BLaER1 (cell line): ENCODE data around the gene TJP3.

Source experiments
- H3K27ac ChIP-seq: shearing (Covaris generic); formaldehyde crosslinking; 2 replicates; pipeline ENCODE4 v1.8.1; 2022
- H3K27me3 ChIP-seq: shearing (Covaris generic); formaldehyde crosslinking; 2 replicates; pipeline ENCODE4 v1.8.1; 2022
- H3K36me3 ChIP-seq: shearing (Covaris generic); formaldehyde crosslinking; 2 replicates; pipeline ENCODE4 v1.8.1; 2022
- H3K4me1 ChIP-seq: shearing (Covaris generic); formaldehyde crosslinking; 2 replicates; pipeline ENCODE4 v1.8.1; 2022
- H3K4me2 ChIP-seq: shearing (Covaris generic); formaldehyde crosslinking; 2 replicates; pipeline ENCODE4 v1.8.1; 2022
- H3K4me3 ChIP-seq: shearing (Covaris generic); formaldehyde crosslinking; 2 replicates; pipeline ENCODE4 v1.8.1; 2022
- H3K9ac ChIP-seq: shearing (Covaris generic); formaldehyde crosslinking; 2 replicates; pipeline ENCODE4 v1.8.1; 2022
- H3K9me3 ChIP-seq: shearing (Covaris generic); formaldehyde crosslinking; 2 replicates; pipeline ENCODE4 v1.8.1; 2022
- H4K20me1 ChIP-seq: shearing (Covaris generic); formaldehyde crosslinking; 2 replicates; pipeline ENCODE4 v1.8.1; 2022
- Cebpa-rat ChIP-seq: shearing (Covaris generic); IDR thresholded peaks from 2 replicates; pipeline ENCODE4 v1.8.1; 2022

Gene TJP3, protein sequence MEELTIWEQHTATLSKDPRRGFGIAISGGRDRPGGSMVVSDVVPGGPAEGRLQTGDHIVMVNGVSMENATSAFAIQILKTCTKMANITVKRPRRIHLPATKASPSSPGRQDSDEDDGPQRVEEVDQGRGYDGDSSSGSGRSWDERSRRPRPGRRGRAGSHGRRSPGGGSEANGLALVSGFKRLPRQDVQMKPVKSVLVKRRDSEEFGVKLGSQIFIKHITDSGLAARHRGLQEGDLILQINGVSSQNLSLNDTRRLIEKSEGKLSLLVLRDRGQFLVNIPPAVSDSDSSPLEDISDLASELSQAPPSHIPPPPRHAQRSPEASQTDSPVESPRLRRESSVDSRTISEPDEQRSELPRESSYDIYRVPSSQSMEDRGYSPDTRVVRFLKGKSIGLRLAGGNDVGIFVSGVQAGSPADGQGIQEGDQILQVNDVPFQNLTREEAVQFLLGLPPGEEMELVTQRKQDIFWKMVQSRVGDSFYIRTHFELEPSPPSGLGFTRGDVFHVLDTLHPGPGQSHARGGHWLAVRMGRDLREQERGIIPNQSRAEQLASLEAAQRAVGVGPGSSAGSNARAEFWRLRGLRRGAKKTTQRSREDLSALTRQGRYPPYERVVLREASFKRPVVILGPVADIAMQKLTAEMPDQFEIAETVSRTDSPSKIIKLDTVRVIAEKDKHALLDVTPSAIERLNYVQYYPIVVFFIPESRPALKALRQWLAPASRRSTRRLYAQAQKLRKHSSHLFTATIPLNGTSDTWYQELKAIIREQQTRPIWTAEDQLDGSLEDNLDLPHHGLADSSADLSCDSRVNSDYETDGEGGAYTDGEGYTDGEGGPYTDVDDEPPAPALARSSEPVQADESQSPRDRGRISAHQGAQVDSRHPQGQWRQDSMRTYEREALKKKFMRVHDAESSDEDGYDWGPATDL

DNA sequence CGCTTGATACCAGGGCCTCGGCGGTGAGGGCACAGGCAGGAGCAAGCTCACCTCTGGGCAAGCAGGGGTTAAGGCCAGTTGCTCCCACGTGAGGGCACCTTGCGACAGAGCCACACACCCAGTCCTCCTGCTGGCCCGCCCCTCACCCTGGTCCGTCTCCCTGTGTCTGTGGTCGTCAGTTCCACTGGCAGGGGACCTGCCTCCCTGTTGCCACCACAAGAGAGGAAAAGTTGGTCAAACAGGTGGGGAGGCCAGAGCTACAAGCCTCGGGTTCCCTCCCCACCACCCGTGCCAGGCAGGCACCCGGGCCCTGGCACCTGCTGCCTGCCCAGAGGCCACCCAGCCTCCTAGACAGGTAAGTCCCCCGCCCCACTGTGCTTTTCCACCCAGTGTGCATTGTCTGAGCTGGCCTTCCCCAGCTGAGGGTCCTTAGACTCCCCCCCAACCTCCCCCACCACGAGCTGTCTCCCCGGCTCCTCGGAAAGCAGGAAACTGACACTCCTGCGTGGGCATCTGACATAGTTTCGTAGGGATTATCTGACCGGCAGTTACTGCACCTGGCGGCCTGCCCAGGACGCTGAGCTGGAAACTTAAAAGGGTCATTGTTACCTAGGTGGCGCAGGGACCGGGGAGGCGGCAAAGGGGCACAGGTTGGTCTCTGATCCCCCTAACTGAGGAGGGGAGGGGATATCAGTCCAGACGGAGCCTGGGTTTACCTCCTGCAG lies at the start of gene TJP3:
Gene TJP3, plus strand, starts transcription at position 178 of the 725 bp plus-strand sequence. CDS start 20,049 bp downstream, outside the sequence.
- H3K9ac ChIP-seq = no peak within 1 kb of the TSS
- H3K36me3 ChIP-seq = no peaks in the 10 kb centered on the region
- H3K4me1 ChIP-seq = peaks cover 6% of the 10 kb centered on the region
- H3K9me3 ChIP-seq = no peaks in the 10 kb centered on the region
- H4K20me1 ChIP-seq = no peaks in the 10 kb centered on the region
- TF ChIP-seq Cebpa-rat = no peak
- no peak within 1 kb of the TSS for H3K4me2 ChIP-seq
- H3K4me3 ChIP-seq = no peak within 1 kb of the TSS
- no peaks in the 10 kb centered on the region for H3K27me3 ChIP-seq
- H3K27ac ChIP-seq = no peak within 1 kb of the TSS

DNA sequence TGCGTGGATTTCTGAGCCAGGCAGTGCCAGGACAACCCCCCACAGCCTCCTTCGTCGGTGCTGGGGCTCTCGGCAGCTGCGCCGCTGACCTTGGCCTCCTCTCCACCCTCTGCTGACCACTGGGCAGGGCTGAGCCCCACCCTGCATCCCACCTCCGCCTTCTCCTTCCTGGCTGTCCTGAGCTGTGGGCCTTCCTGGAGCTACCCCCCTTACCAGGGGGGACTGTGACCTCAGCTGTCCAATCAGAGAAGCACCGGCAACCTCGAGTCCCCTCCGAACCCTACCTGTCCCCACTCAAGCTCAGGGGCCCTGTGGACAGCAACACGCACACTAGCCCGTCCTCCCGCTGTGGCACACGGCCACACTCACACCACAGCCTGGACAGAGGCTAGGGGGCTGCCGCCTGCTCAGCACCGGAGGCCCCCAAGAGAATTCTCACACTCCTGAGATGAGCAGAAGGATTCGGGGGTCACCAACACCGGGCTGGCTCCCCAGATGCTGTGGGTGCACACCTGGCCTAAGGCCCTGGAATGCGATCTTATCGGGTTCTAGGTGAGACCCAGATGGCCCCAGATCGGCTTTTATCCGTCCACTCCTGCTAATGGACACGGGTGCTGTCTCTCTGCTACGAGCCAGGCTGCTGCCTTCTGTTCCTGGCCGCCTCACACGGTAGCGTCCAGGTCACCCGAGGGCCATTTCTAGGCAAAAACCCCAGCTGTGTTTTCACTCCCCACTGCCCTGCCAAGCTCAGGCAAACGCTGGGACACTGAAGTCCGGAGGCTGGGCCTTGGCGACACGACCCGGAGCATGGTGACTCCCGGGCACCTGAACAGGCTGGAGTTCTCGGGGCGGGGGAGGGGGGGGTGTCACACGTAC lies 49.1 kb upstream of the TJP3 start:
- no peak overlapping the region for H3K4me2 ChIP-seq
- no peak for TF ChIP-seq Cebpa-rat
- H3K4me1 ChIP-seq = peaks cover 54% of the 10 kb centered on the region
- peak overlapping the region; percentile 52 for H3K27ac ChIP-seq
- H3K36me3 ChIP-seq = peaks cover 74% of the 10 kb centered on the region
- H3K27me3 ChIP-seq = no peaks in the 10 kb centered on the region
- H3K9ac ChIP-seq = no peak overlapping the region
- H3K9me3 ChIP-seq = peaks cover 6% of the 10 kb centered on the region; the same call in 1 of the 2 replicates
- H4K20me1 ChIP-seq = peaks cover 38% of the 10 kb centered on the region
- no peak overlapping the region for H3K4me3 ChIP-seq

DNA sequence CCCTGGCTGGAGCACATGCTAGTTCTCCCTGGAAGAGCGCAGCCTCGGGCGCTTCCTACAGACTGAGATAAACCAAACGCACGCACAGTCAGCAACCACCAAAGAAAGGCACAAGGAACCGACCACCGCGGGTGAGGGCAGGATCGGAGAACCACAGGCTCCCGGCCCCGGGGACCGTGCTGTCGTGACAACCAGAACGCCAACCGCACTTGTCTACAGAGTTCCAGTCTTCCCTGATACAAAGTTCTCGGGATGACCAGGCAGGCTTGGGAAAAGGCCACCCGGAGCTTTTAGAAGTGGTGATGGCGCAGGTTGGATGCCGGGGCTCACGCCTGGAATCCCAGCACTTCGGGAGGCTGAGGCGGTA lies 48.5 kb upstream of the TJP3 start:
- no peak overlapping the region for H3K27ac ChIP-seq
- H3K36me3 ChIP-seq = peaks cover 78% of the 10 kb centered on the region
- no peaks in the 10 kb centered on the region for H3K27me3 ChIP-seq
- TF ChIP-seq Cebpa-rat = no peak
- H3K9me3 ChIP-seq = peaks cover 6% of the 10 kb centered on the region; the same call in 1 of the 2 replicates
- peaks cover 50% of the 10 kb centered on the region for H3K4me1 ChIP-seq
- H4K20me1 ChIP-seq = peaks cover 44% of the 10 kb centered on the region
- H3K9ac ChIP-seq = no peak overlapping the region
- H3K4me3 ChIP-seq = no peak overlapping the region
- H3K4me2 ChIP-seq = no peak overlapping the region

DNA sequence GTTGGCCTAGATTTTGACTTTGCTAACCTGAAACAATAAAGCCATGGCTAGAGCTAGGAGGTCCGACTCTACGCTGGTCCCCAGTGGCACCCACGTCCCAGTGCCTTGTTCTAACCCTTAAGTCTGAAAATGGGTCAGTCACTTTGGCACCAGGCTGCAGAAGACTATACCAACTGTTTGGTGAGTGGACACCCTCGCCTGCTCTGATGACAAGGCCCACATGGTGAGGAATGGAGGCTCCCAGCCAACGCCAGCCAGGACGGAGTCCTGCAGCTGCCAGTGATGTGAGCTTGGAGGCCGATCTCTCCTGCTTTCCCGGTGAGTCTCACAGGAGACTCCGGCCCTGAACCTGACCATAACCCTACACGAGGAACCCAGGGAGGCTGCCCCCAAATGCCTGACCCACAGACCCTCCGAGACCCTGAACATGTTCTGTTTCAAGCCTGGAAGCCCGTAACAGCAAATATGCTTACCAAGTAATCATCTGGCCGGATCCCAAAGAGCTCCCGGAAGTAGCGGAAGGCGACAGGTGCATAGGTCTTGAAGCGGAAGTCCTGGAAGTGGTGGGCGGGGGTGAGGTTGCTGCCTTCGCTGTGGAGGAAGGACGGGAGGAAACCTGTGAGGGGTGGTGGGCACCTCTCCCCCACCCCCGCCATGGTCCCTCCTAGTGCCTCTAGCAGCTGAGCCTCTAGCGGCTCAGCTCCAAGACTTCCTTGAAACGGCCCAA lies 47.5 kb upstream of the TJP3 start:
- Histone ChIP-seq H3K27me3 (no peaks in the 10 kb centered on the region), H4K20me1 (peaks cover 50% of the 10 kb centered on the region), H3K36me3 (peaks cover 85% of the 10 kb centered on the region), H3K4me1 (peaks cover 50% of the 10 kb centered on the region), H3K9ac (no peak overlapping the region), H3K27ac (no peak overlapping the region), H3K4me3 (no peak overlapping the region), H3K9me3 (peaks cover 6% of the 10 kb centered on the region; the same call in 1 of the 2 replicates), H3K4me2 (no peak overlapping the region)
- no peak for TF ChIP-seq Cebpa-rat

DNA sequence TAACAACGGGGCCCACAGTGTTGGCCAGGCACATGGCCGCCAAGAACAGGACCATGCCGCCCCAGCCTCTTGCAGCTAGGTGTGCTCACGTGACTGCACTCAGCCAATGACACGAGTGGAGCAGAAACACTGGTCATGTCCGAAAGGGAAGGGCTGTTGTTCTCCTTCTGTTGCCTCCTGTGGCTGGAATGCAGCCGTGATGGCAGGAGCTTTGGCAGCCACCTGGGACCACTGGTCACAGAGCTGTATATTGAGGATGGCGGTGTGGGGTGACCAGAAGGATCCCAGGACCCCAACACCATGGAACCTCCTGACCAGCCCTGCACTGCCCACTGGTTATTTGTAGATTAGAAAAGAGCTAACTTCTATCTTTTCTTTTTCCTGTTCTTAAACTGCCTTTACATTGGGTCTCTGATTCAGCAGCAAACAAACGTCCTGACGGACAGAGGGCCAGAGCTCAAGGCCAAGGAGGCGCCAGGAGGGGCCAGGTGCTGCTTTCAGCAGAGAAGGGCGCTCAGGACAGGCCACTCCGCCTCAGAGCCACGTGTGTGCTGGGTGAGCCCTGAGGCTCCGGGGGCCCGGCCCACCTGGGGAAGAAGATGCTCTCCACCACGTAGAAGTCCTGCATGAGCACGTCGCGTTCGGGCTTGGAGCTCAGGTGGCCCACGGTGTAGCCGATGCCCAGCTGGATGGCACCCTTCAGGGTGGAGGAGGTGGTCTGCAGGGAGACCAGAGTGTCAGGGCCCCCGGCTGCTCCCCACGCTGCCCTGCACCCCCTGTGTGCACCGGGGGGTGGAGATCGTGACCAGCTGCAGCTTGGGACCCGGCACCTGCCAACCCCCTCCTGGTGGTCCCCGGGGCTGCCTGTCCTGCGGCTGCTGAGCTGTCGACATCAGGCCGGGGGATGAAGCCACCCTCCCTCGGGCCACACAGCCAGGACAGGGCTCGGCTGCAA lies 46.6 kb upstream of the TJP3 start:
- H3K36me3 ChIP-seq = peaks cover 85% of the 10 kb centered on the region

DNA sequence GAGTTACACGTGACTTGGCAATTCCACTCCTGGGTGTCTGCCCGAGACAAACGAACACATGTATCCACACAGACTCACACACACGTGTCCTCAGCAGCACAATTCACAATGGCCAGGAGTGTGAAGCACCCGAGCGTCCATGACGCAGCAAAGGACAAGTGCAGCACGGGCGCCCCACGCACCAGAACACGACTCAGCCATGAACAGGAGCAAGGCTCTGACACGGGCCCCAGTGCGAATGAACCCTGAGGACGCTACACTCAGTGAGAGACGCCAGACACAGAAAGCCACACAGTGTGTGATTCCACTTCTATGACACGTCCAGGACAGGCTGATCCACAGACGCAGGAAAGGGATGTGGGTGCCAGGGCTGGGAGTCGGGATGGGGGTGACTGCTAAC lies 44.3 kb upstream of the TJP3 start:
- Histone ChIP-seq H3K4me2 (no peak overlapping the region), H3K9ac (no peak overlapping the region), H3K4me1 (peaks cover 42% of the 10 kb centered on the region), H3K27ac (no peak overlapping the region; the same call in 1 of the 2 replicates), H3K9me3 (no peaks in the 10 kb centered on the region), H3K27me3 (no peaks in the 10 kb centered on the region), H3K36me3 (peaks cover 82% of the 10 kb centered on the region), H4K20me1 (peaks cover 67% of the 10 kb centered on the region), H3K4me3 (no peak overlapping the region)
- no peak for TF ChIP-seq Cebpa-rat

More for the DNA sequence above, 46.6 kb upstream of the TJP3 start:
- Histone ChIP-seq H3K4me3 (no peak overlapping the region), H3K4me1 (peaks cover 49% of the 10 kb centered on the region), H3K27me3 (no peaks in the 10 kb centered on the region), H3K9ac (no peak overlapping the region), H3K27ac (no peak overlapping the region), H3K4me2 (no peak overlapping the region), H3K9me3 (peaks cover 6% of the 10 kb centered on the region; the same call in 1 of the 2 replicates), H4K20me1 (peaks cover 50% of the 10 kb centered on the region)
- TF ChIP-seq Cebpa-rat = no peak

DNA sequence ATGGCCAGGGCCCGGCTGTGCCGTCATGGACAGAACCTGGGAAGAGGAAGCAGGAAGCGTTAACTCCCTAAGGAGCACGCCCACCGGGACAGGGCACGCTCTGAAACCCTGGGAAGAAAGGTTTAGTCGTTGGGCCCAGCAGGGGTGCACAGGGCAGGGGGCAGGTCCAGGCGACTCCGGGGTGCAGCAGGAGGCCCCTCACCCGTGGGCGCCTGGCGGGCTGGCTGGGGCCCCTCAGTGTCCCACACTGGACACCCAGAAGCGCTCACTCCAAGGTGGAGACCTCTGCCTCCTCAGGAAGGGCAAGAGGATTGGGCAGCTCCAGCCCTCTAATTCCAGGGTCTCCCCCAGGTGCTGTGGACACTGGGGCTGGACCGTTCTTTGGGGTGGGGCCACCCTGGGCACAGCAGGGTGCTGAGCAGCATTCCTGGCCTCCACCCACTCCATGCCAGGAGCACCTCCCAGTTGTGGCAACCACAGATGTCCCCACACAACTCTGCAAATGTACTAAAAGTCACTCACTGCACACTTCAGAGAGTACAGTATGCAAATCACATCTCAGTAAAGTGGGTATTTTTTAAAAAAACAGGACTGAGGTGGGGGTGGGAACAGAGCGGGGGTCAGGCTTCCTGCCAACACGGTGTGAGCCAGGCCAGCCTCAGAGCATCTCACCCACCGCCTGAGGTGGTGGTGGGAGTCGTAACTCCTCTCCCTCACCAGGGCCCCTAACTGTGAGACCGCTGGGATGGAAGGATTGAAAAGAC lies 43.1 kb upstream of the TJP3 start:
- Histone ChIP-seq H3K36me3 (peaks cover 79% of the 10 kb centered on the region), H3K27me3 (no peaks in the 10 kb centered on the region), H3K4me3 (no peak overlapping the region), H3K4me2 (peak overlapping the region; percentile 83), H3K27ac (peak overlapping the region; percentile 53), H3K9me3 (no peaks in the 10 kb centered on the region), H3K4me1 (peaks cover 44% of the 10 kb centered on the region), H4K20me1 (peaks cover 79% of the 10 kb centered on the region), H3K9ac (peak overlapping the region; percentile 42)
- TF ChIP-seq Cebpa-rat = no peak
